Measurements from ENCODE around the gene ZNF335. TPM values are rescaled to one million over a fixed set of nuclear protein-coding genes. Genes with fewer than 3 reads are reported as not detected.

Gene ZNF335
- total and polyA plus RNA-seq, 2 of the 13 experiments (the other 11 are each of a cell fraction or from before 2014, with no cell fraction given): 9.7 to 13.7 TPM

DNA sequence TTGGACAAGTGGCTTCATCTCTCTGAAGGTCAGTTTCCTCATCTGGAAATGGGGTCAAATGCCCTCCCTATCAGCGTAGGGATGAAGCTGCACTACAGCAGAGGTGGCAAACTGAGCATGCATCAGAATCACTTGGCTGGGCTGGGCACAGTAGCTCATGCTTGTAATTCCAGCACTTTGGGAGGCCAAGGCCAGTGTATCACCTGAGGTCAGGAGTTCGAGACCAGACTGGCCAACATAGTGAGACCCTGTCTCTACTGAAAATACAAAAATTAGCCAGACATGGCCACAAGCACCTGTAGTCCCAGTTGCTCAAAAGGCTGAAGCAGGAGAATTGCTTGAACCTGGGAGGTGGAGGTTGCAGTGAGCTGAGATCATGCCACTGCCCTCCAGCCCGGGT is 30.0 kb upstream of the ZNF335 start:
- no peak for FAIRE-seq
- peaks cover 7 to 80% of the 10 kb centered on the region in 2 experiments; a peak in 4 of 5 replicates for H3K27me3 ChIP-seq (ENCODE audit: control insufficient read depth in 1 of 2, insufficient read depth in 2 of 2, low read length in 2 of 2)
- H3K27ac ChIP-seq (ENCODE audit: extremely low read length, insufficient read depth, low read length): no peak overlapping the region
- TF ChIP-seq RBAK (CRISPR knock-in tag; IDR thresholded peaks at IDR 0.05) (no peak), ZNF121 (CRISPR knock-in tag; IDR thresholded peaks at IDR 0.05) (peak; percentile 55; the same call in 1 of the 2 replicates)
- no peaks in the 10 kb centered on the region for H3K4me1 ChIP-seq (ENCODE audit: insufficient read depth, low read length)
- no peaks in the 10 kb centered on the region for H4K20me1 ChIP-seq (ENCODE audit: insufficient read depth, low read length)
- H2AFZ ChIP-seq (ENCODE audit: low read length): no peak overlapping the region
- intact Hi-C loops (cut with micrococcal nuclease; ENCODE audit: unreplicated experiment) (no loop called here), in situ Hi-C loops (cut with HindIII; ENCODE audit: extremely low pct_ligation_motif_present, low pct_unique_long_range_greater_than_20kb) (no loop called here)
- CTCF ChIA-PET (ENCODE audit: low intra/inter-chr PET ratio, low total read pairs): no interaction called here
- no peak overlapping the region for H3K9ac ChIP-seq (ENCODE audit: insufficient read depth, low read depth, low read length)
- no peaks in the 10 kb centered on the region for H3K79me2 ChIP-seq (ENCODE audit: insufficient read depth, low read length)
- no peak overlapping the region for H3K4me3 ChIP-seq (replicated peaks in 1 of 3; ENCODE audit: insufficient read depth in 1 of 3, low read depth in 2 of 3, low read length in 3 of 3)
- POLR2A ChIA-PET: no interaction called here
- DNase-seq (ENCODE audit: low spot score): no peak
- no peaks in the 10 kb centered on the region for H3K36me3 ChIP-seq (replicated peaks in 1 of 2; ENCODE audit: control insufficient read depth in 1 of 2, insufficient read depth in 2 of 2, low read length in 2 of 2)
- 32% methylated on average over 3 of the region's 3 CpGs for WGBS (ENCODE audit: low lambda C conversion rate)
- no peak for ATAC-seq
- H3K9me3 ChIP-seq (ENCODE audit: low read length): no peaks in the 10 kb centered on the region
- H3K4me2 ChIP-seq (ENCODE audit: low read depth, low read length): no peak overlapping the region
- BruUV-seq (replicated peaks): no TSS peak

DNA sequence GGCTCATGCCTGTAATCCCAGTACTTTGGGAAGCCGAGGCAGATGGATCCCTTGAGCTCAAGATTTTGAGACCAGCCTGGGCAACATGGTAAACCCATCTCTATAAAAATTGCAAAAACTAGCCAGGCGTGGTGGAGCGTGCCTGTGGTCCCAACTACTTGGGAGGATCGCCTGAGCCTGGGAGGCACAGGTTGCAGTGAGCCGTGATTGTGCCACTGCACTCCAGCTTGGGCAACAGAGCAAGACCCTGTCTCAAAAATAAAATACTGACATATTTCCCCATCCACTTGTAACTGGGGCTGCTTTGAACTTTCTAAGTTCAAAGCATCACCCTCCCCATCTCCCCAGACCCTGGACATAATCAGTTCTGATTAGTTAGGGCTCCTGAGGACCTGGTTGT is 29.5 kb upstream of the ZNF335 start:
- Histone ChIP-seq H3K4me1 (ENCODE audit: insufficient read depth, low read length) (no peaks in the 10 kb centered on the region), H3K79me2 (ENCODE audit: insufficient read depth, low read length) (no peaks in the 10 kb centered on the region), H4K20me1 (ENCODE audit: insufficient read depth, low read length) (no peaks in the 10 kb centered on the region), H3K9me3 (ENCODE audit: low read length) (no peaks in the 10 kb centered on the region), H3K9ac (ENCODE audit: insufficient read depth, low read depth, low read length) (no peak overlapping the region), H3K4me2 (ENCODE audit: low read depth, low read length) (no peak overlapping the region), H3K4me3 (replicated peaks in 1 of 3; ENCODE audit: insufficient read depth in 1 of 3, low read depth in 2 of 3, low read length in 3 of 3) (no peak overlapping the region), H3K27me3 (ENCODE audit: control insufficient read depth in 1 of 2, insufficient read depth in 2 of 2, low read length in 2 of 2) (peaks cover 11 to 77% of the 10 kb centered on the region in 2 experiments), H2AFZ (ENCODE audit: low read length) (no peak overlapping the region), H3K36me3 (replicated peaks in 1 of 2; ENCODE audit: control insufficient read depth in 1 of 2, insufficient read depth in 2 of 2, low read length in 2 of 2) (no peaks in the 10 kb centered on the region), H3K27ac (ENCODE audit: extremely low read length, insufficient read depth, low read length) (no peak overlapping the region)
- POLR2A ChIA-PET: no interaction called here
- DNase-seq (ENCODE audit: low spot score) (no peak), FAIRE-seq (no peak), ATAC-seq (no peak)
- in situ Hi-C loops (cut with HindIII; ENCODE audit: extremely low pct_ligation_motif_present, low pct_unique_long_range_greater_than_20kb): no loop called here
- no TSS peak for BruUV-seq (replicated peaks)
- 23% methylated on average over 5 of the region's 5 CpGs for WGBS (ENCODE audit: low lambda C conversion rate)
- intact Hi-C loops (cut with micrococcal nuclease; ENCODE audit: unreplicated experiment): no loop called here
- CTCF ChIA-PET (ENCODE audit: low intra/inter-chr PET ratio, low total read pairs): no interaction called here
- TF ChIP-seq NFE2L2 (IDR thresholded peaks at IDR 0.05; ENCODE audit: low read length) (no peak), ARNT (IDR thresholded peaks at IDR 0.05) (no peak), TBL1XR1 (IDR thresholded peaks at IDR 0.05; ENCODE audit: borderline replicate concordance, low read length, partially characterized antibody) (no peak)
- TF ChIP-seq, protein P1, sequence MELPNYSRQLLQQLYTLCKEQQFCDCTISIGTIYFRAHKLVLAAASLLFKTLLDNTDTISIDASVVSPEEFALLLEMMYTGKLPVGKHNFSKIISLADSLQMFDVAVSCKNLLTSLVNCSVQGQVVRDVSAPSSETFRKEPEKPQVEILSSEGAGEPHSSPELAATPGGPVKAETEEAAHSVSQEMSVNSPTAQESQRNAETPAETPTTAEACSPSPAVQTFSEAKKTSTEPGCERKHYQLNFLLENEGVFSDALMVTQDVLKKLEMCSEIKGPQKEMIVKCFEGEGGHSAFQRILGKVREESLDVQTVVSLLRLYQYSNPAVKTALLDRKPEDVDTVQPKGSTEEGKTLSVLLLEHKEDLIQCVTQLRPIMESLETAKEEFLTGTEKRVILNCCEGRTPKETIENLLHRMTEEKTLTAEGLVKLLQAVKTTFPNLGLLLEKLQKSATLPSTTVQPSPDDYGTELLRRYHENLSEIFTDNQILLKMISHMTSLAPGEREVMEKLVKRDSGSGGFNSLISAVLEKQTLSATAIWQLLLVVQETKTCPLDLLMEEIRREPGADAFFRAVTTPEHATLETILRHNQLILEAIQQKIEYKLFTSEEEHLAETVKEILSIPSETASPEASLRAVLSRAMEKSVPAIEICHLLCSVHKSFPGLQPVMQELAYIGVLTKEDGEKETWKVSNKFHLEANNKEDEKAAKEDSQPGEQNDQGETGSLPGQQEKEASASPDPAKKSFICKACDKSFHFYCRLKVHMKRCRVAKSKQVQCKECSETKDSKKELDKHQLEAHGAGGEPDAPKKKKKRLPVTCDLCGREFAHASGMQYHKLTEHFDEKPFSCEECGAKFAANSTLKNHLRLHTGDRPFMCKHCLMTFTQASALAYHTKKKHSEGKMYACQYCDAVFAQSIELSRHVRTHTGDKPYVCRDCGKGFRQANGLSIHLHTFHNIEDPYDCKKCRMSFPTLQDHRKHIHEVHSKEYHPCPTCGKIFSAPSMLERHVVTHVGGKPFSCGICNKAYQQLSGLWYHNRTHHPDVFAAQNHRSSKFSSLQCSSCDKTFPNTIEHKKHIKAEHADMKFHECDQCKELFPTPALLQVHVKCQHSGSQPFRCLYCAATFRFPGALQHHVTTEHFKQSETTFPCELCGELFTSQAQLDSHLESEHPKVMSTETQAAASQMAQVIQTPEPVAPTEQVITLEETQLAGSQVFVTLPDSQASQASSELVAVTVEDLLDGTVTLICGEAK (IDR thresholded peaks at IDR 0.05): no peak
- TF ChIP-seq, protein P1 (CRISPR knock-in tag; IDR thresholded peaks at IDR 0.05): no peak
- TF ChIP-seq, protein P2, sequence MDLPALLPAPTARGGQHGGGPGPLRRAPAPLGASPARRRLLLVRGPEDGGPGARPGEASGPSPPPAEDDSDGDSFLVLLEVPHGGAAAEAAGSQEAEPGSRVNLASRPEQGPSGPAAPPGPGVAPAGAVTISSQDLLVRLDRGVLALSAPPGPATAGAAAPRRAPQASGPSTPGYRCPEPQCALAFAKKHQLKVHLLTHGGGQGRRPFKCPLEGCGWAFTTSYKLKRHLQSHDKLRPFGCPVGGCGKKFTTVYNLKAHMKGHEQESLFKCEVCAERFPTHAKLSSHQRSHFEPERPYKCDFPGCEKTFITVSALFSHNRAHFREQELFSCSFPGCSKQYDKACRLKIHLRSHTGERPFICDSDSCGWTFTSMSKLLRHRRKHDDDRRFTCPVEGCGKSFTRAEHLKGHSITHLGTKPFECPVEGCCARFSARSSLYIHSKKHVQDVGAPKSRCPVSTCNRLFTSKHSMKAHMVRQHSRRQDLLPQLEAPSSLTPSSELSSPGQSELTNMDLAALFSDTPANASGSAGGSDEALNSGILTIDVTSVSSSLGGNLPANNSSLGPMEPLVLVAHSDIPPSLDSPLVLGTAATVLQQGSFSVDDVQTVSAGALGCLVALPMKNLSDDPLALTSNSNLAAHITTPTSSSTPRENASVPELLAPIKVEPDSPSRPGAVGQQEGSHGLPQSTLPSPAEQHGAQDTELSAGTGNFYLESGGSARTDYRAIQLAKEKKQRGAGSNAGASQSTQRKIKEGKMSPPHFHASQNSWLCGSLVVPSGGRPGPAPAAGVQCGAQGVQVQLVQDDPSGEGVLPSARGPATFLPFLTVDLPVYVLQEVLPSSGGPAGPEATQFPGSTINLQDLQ (CRISPR knock-in tag; IDR thresholded peaks at IDR 0.05): no peak

All from HepG2 (cell line).